Activated CD4-positive, alpha-beta T cell treated with anti-CD3 and anti-CD28 coated beads for 36 hours (primary cell): ENCODE results near the gene APOL4. TPM values are rescaled to one million over a fixed set of nuclear protein-coding genes. Genes with fewer than 3 reads are reported as not detected.
"Not testable (repeated sequence)": the region's sequence is repeated elsewhere in the genome, so short reads cannot be mapped to it uniquely, and the experiment has no call there.

Source experiments
- ATAC-seq: fragments of 200-7000 bp; cut with Tn5 transposase; one replicate; pipeline ENCODE4 v1.10.0; 2021; ENCODE audit warnings: mild to moderate bottlenecking, moderate library complexity
- CTCF ChIA-PET: fragments of 350-600 bp; sonication (Branson Sonifier 250); formaldehyde crosslinking; loops from one replicate; lab custom pipeline; 2021; ENCODE audit warnings: antibody characterized with exemption; lab: Charles Lee
- POLR2A ChIA-PET: fragments of 350-600 bp; sonication (Branson Sonifier 250); formaldehyde crosslinking; loops from one replicate; lab custom pipeline; 2021; ENCODE audit warnings: antibody characterized with exemption, inconsistent platforms; lab: Charles Lee
- DNase-seq: peaks from one replicate; pipeline ENCODE4 v3.0.0-alpha.2; 2020
- H3K27ac Mint-ChIP-seq: one replicate; pipeline ENCODE4 v1.8.0; 2021; ENCODE audit warnings: mixed read lengths
- H3K27me3 Mint-ChIP-seq: one replicate; pipeline ENCODE4 v1.8.0; 2021; ENCODE audit warnings: mixed read lengths
- H3K36me3 Mint-ChIP-seq: one replicate; pipeline ENCODE4 v1.8.0; 2021; ENCODE audit warnings: low read depth, mixed read lengths
- H3K4me1 Mint-ChIP-seq: one replicate; pipeline ENCODE4 v1.8.0; 2021; ENCODE audit warnings: mixed read lengths
- H3K4me3 Mint-ChIP-seq: one replicate; pipeline ENCODE4 v1.8.0; 2021; ENCODE audit warnings: mild to moderate bottlenecking, moderate library complexity, mixed read lengths
- H3K9me3 Mint-ChIP-seq: one replicate; pipeline ENCODE4 v1.8.0; 2021; ENCODE audit warnings: low read depth, mixed read lengths
- intact Hi-C, 2 experiments: fragments of 100-400 bp; cut with DNase I in 1 of 2; cut with micrococcal nuclease in 1 of 2; formaldehyde crosslinking; loops; one replicate each; pipeline versions ENCODE4 v1.14.2 to v1.15.1; 2022 to 2024; cut with DNase I, micrococcal nuclease
- total RNA-seq, 2 experiments: library from RNA; stranded (reverse); gene quantifications; one replicate each; pipeline ENCODE4 v1.2.3, GENCODE V29; 2021

The APOL4 gene, protein sequence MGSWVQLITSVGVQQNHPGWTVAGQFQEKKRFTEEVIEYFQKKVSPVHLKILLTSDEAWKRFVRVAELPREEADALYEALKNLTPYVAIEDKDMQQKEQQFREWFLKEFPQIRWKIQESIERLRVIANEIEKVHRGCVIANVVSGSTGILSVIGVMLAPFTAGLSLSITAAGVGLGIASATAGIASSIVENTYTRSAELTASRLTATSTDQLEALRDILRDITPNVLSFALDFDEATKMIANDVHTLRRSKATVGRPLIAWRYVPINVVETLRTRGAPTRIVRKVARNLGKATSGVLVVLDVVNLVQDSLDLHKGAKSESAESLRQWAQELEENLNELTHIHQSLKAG
- total RNA-seq, result under 1 TPM; 0.16 to 0.21 TPM

DNA sequence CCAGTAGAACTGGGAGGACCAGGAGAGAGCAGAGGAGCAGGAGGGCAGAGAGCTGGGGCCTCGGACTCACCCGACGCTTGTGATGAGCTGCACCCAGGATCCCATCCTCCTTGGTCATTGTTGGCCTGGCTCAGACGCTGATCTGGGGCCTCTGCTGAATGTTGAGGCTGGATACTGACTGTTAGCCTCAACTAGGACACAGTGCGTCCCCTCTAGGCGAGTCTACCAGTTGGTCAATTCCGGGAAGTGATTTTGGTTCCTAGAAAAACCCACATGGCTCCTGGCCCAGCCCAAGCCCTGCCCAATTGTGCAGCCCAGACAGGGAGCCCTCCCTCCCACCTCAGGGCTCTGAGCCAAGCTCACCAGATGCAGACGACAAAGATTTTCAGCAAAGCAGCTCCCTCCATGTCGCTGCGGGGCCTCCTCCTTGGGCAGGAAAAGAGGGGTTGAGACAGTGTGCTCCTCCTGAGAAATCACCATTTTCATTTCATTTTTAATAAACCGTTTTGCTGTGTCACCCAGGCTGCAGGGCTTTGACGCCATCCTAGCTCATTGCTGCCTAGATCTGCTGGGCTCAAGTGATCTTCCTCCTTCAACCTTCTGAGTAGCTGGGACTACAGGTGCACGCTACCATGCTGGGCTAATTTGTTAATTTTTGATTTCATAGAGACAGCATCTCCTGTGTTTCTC lies at the start of gene APOL4:
APOL4 (minus strand) TSS at position 180 of the 690 bp plus-strand sequence; CDS start at position 105, 75 bp downstream.
- H3K4me1 Mint-ChIP-seq, result peaks cover 13% of the 10 kb centered on the region
- ChIA-PET CTCF (no interaction called here), POLR2A (interaction anchor here (0.6 kb wide), 1 partner anchor 15 kb away, joined by 3 read pairs; no protein-coding TSS in a partner anchor)
- ATAC-seq (no peak), DNase-seq (no peak)
- intact Hi-C loops, result loop anchor here in 1 of 2 experiments (1.0 kb wide), 1 partner anchor 54 kb away; no protein-coding TSS in a partner anchor
- no peak within 1 kb of the TSS for H3K27ac Mint-ChIP-seq
- H3K27me3 Mint-ChIP-seq, result peaks cover 3% of the 10 kb centered on the region
- no peaks in the 10 kb centered on the region for H3K9me3 Mint-ChIP-seq
- H3K36me3 Mint-ChIP-seq, result no peaks in the 10 kb centered on the region
- H3K4me3 Mint-ChIP-seq, result no peak within 1 kb of the TSS

DNA sequence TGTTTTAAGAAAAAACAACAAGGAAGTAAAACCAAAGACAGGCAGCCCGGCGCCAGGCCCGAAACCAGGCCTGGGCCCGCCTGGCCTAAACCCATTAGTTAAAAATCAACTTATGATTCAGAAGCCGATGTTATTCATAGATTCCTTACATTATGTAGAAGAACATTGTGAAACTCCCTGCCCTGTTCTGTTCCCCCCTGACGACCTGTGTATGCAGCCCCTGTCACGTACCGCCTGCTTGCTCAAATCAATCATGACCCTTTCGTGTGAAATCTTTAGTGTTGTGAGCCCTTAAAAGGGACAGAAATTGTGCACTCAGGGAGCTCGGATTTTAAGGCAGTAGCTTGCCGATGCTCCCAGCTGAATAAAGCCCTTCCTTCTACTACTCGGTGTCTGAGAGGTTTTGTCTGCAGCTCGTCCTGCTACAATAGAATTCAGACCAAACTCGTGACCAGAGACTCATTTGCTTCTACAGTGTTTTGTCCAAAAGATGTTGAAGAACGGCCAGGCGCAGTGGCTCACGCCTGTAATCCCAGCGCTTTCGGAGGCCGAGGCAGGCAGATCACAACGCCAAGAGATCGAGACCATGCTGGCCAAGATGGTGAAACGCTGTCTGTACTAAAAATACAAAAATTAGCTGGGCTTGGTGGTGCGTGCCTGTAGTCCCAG lies 48.8 kb upstream of the APOL4 start:
- H3K9me3 Mint-ChIP-seq, H3K27me3 Mint-ChIP-seq, intact Hi-C loops, ATAC-seq, DNase-seq, H3K4me3 Mint-ChIP-seq: not testable (repeated sequence)
- ChIA-PET POLR2A (interaction anchor here (1.2 kb wide), 1 partner anchor 25 kb away, joined by 6 read pairs; no protein-coding TSS in a partner anchor), CTCF (interaction anchor here (0.6 to 6.4 kb wide), 3 partner anchors 11 to 907 kb away, joined by 3 to 46 read pairs (median 3); partner anchors contain the start of gene APOL2)
- peaks cover 14% of the 10 kb centered on the region for H3K36me3 Mint-ChIP-seq
- peak overlapping the region; percentile 3 for H3K27ac Mint-ChIP-seq
- H3K4me1 Mint-ChIP-seq, result peaks cover 38% of the 10 kb centered on the region

DNA sequence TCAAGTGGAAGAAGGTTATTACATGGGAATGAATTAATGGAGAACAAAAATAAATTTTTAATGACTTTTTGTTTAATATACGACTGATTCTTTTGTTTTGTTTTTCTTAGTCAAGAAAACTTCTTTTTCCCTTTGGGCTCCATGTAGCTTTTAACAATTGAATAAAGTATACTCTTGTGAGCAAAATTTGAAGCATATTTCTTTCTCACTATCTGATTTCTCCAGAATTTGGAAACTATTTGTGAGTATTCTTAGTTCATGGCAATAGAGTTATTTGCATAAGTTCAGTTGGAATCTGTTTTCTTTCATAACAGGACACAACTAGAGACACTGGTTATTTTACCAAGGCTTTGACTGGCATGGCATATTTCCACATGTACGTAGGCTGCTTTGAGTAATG lies 47.6 kb upstream of the APOL4 start:
- Mint-ChIP-seq H3K27me3 (no peaks in the 10 kb centered on the region), H3K27ac (no peak overlapping the region), H3K36me3 (peaks cover 13% of the 10 kb centered on the region), H3K4me1 (peaks cover 26% of the 10 kb centered on the region), H3K4me3 (no peak overlapping the region), H3K9me3 (peaks cover 7% of the 10 kb centered on the region)
- intact Hi-C loops, result no loop called here
- DNase-seq (no peak), ATAC-seq (no peak)
- ChIA-PET CTCF (interaction anchor here (0.6 to 6.4 kb wide), 2 partner anchors 10 to 13 kb away, joined by 3 to 46 read pairs; partner anchors contain the start of gene APOL2), POLR2A (no interaction called here)

DNA sequence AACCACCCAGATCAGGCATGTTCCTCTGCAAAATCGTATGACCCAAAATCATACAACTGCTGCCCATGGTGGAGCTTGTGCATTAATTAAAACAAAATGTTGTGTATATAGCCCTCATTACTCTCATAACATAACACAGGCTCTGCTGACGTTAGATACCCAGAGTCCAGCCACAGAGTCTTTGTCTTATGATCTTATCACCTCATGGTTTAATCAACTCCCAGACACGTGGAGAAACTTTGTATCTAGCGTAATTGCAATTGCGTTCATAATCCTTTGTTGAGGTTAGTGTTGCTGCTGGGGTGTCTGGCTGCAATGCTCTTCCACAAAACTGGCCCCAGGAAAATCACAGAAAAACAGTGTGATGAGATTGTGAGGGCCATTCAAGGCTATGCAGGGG lies 46.3 kb upstream of the APOL4 start:
- peaks cover 15% of the 10 kb centered on the region for H3K4me1 Mint-ChIP-seq
- ATAC-seq (no peak), DNase-seq (no peak)
- CTCF ChIA-PET, result interaction anchor here (6.4 kb wide), 1 partner anchor 9 kb away, joined by 46 read pairs; the partner anchor contains the start of gene APOL2
- peaks cover 7% of the 10 kb centered on the region for H3K9me3 Mint-ChIP-seq
- POLR2A ChIA-PET, result no interaction called here
- no peak overlapping the region for H3K4me3 Mint-ChIP-seq
- no peaks in the 10 kb centered on the region for H3K27me3 Mint-ChIP-seq
- H3K36me3 Mint-ChIP-seq, result peaks cover 2% of the 10 kb centered on the region
- no peak overlapping the region for H3K27ac Mint-ChIP-seq
- intact Hi-C loops, result no loop called here

DNA sequence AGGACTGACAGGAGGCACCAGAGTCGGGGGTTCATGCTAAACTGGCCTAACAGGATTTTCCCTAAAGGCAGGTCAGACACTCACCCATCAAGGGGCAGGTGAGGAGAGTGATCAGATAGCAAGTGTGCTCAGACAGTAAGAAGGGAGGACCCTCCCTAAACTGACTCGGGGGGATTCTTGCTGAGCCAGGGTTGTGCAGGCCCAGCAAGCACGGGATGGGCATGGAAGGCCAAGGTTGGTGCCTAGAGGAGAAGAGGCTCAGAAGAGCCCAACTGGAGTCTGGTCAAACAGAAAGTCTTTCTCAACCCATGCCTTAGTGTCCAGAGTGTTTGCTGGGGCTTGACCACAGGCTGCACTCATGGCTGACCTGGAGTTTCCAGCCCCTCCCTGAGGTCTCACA lies 45.1 kb upstream of the APOL4 start:
- Mint-ChIP-seq H3K4me1 (peaks cover 5% of the 10 kb centered on the region), H3K27me3 (no peaks in the 10 kb centered on the region), H3K9me3 (peaks cover 7% of the 10 kb centered on the region), H3K4me3 (no peak overlapping the region), H3K27ac (no peak overlapping the region), H3K36me3 (peaks cover 2% of the 10 kb centered on the region)
- no peak for ATAC-seq
- intact Hi-C loops, result no loop called here
- DNase-seq, result no peak
- ChIA-PET CTCF (no interaction called here), POLR2A (no interaction called here)

DNA sequence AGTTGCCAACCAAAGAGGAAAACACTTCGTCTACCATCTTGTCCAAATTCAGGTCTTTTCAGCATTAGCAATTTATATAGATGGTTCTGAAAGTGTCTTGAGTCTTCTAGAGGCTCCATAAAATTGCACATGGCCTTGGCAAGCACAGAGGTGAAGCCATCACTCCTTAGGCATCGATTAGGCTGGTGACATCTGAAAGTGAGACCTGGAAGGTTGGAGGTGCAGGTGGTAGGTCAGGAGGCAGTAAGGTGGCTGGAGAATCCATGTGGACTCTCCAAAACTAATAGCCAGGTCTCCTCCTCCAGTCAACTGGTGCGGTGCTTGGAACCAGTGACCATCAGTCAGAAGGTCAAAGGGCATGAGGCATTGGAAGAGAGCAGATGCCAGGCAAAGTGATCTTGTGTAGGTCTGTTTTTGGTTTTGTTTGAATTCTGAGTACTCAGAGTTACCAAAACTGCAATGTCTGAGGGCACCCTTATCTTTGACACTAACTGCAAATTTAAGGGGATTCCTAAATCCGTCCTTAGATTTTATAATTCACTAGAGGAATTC lies 44.3 kb upstream of the APOL4 start:
- peaks cover 2% of the 10 kb centered on the region for H3K36me3 Mint-ChIP-seq
- no peak for DNase-seq
- intact Hi-C loops, result no loop called here
- no peaks in the 10 kb centered on the region for H3K27me3 Mint-ChIP-seq
- POLR2A ChIA-PET, result no interaction called here
- H3K4me1 Mint-ChIP-seq, result no peaks in the 10 kb centered on the region
- H3K4me3 Mint-ChIP-seq, result no peak overlapping the region
- H3K27ac Mint-ChIP-seq, result no peak overlapping the region
- peaks cover 7% of the 10 kb centered on the region for H3K9me3 Mint-ChIP-seq
- CTCF ChIA-PET, result no interaction called here
- ATAC-seq, result no peak

DNA sequence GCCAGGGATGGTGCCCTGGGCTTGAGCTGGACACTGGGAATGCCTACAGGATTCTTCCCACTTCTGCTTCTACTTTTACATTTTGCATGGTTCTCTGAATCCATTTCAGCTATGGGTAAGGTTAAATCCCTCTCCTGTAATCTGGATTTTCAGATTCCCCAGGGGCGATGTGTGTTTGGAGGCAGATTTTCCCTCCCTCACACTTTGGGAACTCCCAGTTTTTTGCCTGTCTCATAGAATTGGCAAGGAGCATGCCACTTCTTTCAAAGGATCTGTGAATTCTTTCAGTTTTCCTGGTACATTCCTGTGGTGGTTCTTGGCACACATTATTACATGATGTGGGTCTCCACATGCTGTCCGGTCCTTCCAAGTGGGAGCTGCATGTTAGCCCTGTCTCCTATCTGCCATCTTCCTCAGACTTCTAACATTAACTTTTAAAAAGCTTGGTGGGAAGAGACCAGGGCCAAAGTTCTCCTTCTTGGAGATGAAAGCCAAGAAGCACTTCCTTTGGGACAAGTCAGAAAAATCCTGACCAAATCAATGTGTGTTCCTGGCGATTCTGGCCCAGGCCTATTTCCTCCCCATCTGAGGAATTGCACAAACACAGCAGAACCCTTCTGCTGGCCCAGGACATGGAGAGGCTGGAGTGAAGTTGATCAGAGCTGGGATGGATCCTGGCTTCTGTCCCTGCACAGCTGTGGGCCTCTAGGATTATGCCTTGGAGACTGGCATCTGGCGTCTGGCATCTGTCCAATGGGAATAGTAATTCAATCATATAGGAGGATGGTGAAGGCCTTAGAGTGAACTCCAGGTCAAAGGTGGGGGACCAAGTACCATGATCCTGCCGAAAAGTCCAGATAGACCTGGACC lies 43.1 kb upstream of the APOL4 start:
- ATAC-seq, result no peak
- Mint-ChIP-seq H3K4me1 (peaks cover 3% of the 10 kb centered on the region), H3K27me3 (no peaks in the 10 kb centered on the region), H3K4me3 (no peak overlapping the region), H3K27ac (no peak overlapping the region), H3K9me3 (peaks cover 7% of the 10 kb centered on the region), H3K36me3 (peaks cover 2% of the 10 kb centered on the region)
- ChIA-PET POLR2A (interaction anchor here (1.2 kb wide), 1 partner anchor 222 kb away, joined by 3 read pairs; no protein-coding TSS in a partner anchor), CTCF (interaction anchor here (0.6 to 1.6 kb wide), 5 partner anchors 8 to 996 kb away, joined by 3 to 4 read pairs (median 4); partner anchors contain the start of gene APOL1)
- DNase-seq, result no peak
- intact Hi-C loops, result no loop called here

DNA sequence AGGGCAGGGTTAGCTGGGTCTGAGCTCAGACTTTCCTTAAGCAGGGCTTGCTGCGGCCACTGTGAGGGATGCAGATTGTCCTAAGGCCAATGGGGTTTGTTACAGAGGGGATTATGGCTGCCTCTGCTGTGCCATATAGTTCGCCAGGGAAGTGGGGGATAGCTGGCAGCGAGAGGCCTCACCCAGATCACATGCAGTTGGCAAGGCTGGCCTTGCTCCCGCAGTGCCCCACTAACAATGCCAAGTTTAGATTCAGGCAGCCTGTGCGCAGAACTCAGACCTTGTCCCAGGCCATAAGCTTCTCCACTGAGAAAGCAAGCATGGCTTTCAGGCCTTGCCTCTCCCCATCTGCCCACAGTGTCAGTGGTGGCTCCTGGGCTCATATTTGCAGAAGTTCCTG lies 42.4 kb upstream of the APOL4 start:
- CTCF ChIA-PET, result interaction anchor here (0.6 to 1.6 kb wide), 9 partner anchors 9 to 997 kb away, joined by 3 to 4 read pairs (median 3); partner anchors contain the start of gene APOL1
- DNase-seq, result no peak
- Mint-ChIP-seq H3K36me3 (peaks cover 7% of the 10 kb centered on the region), H3K27ac (no peak overlapping the region), H3K27me3 (no peaks in the 10 kb centered on the region), H3K9me3 (peaks cover 5% of the 10 kb centered on the region), H3K4me3 (no peak overlapping the region), H3K4me1 (peaks cover 6% of the 10 kb centered on the region)
- POLR2A ChIA-PET, result interaction anchor here (0.6 to 1.2 kb wide), 2 partner anchors 22 to 222 kb away, joined by 3 to 6 read pairs; no protein-coding TSS in a partner anchor
- no peak for ATAC-seq
- intact Hi-C loops, result no loop called here

DNA sequence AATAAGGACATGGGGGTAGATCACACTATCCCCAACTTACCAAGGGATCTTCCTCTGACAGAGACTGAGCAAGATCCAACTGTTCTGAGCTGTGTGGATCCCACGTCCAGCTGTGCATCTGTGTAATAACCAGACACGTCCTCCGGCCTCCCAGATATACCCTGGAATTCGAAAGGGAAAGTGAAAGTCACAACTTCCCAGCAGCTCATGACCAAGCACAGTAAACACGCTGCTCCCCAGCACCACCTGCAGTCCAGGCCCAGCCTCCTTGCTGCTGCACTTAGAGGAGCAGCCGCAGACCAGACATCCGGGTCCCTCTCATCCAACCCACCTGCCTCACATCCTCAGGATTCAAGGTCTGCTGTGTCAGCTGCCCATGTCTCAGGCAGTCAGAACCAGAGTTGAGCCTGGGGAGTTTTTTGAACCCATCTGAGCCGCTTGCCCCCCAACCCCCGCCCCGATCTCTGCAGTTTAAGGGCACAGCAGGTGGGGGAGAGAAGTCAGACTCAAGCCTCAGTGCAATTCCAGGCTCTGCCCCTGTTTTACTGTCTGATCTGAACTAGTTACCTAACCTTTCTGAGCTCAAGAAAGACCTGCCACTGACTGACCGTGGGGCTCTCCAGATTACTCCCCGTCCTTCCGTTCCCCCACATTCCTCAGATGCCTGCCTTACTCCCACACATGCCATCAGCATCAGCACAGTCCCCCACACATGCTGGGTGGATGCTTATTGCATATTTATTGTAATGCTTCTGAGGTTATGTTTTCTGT lies 38.0 kb upstream of the APOL4 start, which contains the start of gene APOL2:
APOL2 (minus strand) TSS at position 127 of the 771 bp plus-strand sequence. CDS start 6,365 bp downstream, outside the sequence.
- Mint-ChIP-seq H3K27ac (peak within 1 kb of the TSS; percentile 99), H3K36me3 (peaks cover 40% of the 10 kb centered on the region), H3K9me3 (no peaks in the 10 kb centered on the region), H3K4me1 (peaks cover 42% of the 10 kb centered on the region), H3K27me3 (no peaks in the 10 kb centered on the region), H3K4me3 (peak within 1 kb of the TSS; percentile 98)
- ChIA-PET POLR2A (interaction anchor here (0.6 to 1.7 kb wide), 5 partner anchors 14 to 592 kb away, joined by 3 to 6 read pairs (median 3); partner anchors contain the start of gene APOL1), CTCF (interaction anchor here (0.6 to 4.4 kb wide), 30 partner anchors 12 to 293 kb away, joined by 3 to 46 read pairs (median 4); partner anchors contain the start of genes APOL1, APOL3 and FOXRED2)
- ATAC-seq, result peak; percentile 96
- DNase-seq, result peak; percentile 93
- intact Hi-C loops, result loop anchor here (1.0 to 5.0 kb wide), 6 partner anchors 14 to 290 kb away; partner anchors contain the start of genes APOL1 (in 2 of the 2) and EIF3D (in 1 of the 2)
